Pancreas (tissue), 10 donors: ENCODE data around the gene GPC2. TPM values are rescaled to one million over a fixed set of nuclear protein-coding genes. Genes with fewer than 3 reads are reported as not detected.
"Not testable (repeated sequence)": the region's sequence is repeated elsewhere in the genome, so short reads cannot be mapped to it uniquely, and the experiment has no call there.

Experiments
- ATAC-seq, 4 donors: fragments of 200-7000 bp; cut with Tn5 transposase; one replicate each; pipeline versions ENCODE4 v1.8.0 to v1.9.1; 2020; ENCODE audit warnings: mild to moderate bottlenecking in 4 of 4, moderate library complexity in 4 of 4
- DNase-seq, 6 donors: peaks; one replicate each; pipeline ENCODE4 v3.0.0-alpha.2; 2020
- FAIRE-seq: peaks from 2 replicates; lab custom pipeline; 2012; peaks lifted over from hg19 to GRCh38; lab: Jason Lieb, UNC
- H3K27ac ChIP-seq, 4 donors: fragments of 200-600 bp; sonication (generic); 1 replicate in 3 of 4; 2 replicates in 1 of 4; pipeline versions ENCODE4 v1.5.0 to v1.8.0; 2020
- H3K27me3 ChIP-seq, 4 donors: fragments of 200-600 bp; one replicate each; pipeline ENCODE4 v1.8.0; 2021
- H3K36me3 ChIP-seq, 3 donors: fragments of 200-600 bp; sonication (generic) in 1 of 3; one replicate each; pipeline versions ENCODE4 v1.5.0 to v1.8.0; 2020 to 2021
- H3K4me1 ChIP-seq, 3 donors: fragments of 200-600 bp; one replicate each; pipeline ENCODE4 v1.8.0; 2021
- H3K4me3 ChIP-seq, 4 donors: fragments of 200-600 bp; sonication (generic) in 2 of 4; one replicate each; pipeline versions ENCODE4 v1.5.0 to v1.8.0; 2020 to 2021
- H3K9me3 ChIP-seq, 4 donors: fragments of 200-600 bp; one replicate each; pipeline ENCODE4 v1.8.0; 2021
- WGBS, 2 donors: extraction: QIAGEN DNeasy Blood & Tissue Kit; methylation state at CpG; one replicate each; pipeline ENCODE4 v1.1.7; 2013; 5-methylcytosine and 5-hydroxymethylcytosine counted together
- intact Hi-C, 3 donors: fragments of 100-400 bp; cut with DNase I; formaldehyde crosslinking; loops; one replicate each; pipeline versions ENCODE4 v1.11.1 to v1.14.2; 2022
- polyA plus RNA-seq, 2 donors: library from polyadenylated mRNA; stranded (reverse); fragments of 200-250 nt; gene quantifications; one replicate each; pipeline ENCODE4 v1.2.3, GENCODE V29; 2013
- total RNA-seq, 6 donors: library from RNA; stranded (reverse); fragmentation: NEBNext Ultra II Directional in 4 of 6; extraction: Animal tissue kit (Norgen Biotek cat#: 25700) in 4 of 6; gene quantifications; one replicate each; pipeline versions ENCODE4 v1.2.1 to v1.2.4, GENCODE V29; 2021 to 2023
- TF ChIP-seq, protein P1 (sequence below), 4 donors: fragments of 200-600 bp; sonication (generic) in 3 of 4; IDR thresholded peaks; one replicate each; pipeline versions ENCODE4 v1.5.0 to v1.8.0; 2021; ENCODE audit warnings: antibody characterized with exemption in 4 of 4
- donor health status: healthy with polysubstance abuse.
- donor health status: DM: no; HTN: no; CAD: no; lungs with moderate emphysema.
- donor health status: DM: no; HTN: no; CAD: no.
- donor health status: control.
- donor health status: control.
- donor health status: Bipolar disorder and iron deficiency.
- donor health status: DM: yes; HTN: yes; CAD: no.
- donor health status: DM: no; HTN: no; CAD: no.
- donor health status: DM: no; HTN: no; CAD: no.
- donor health status: DM: yes; HTN: yes; CAD: no.

The GPC2 gene
- total RNA-seq (1 to 10 TPM in 1 of 6 donors, under 1 TPM in 5; 0.12 to 2.5 (median 0.51) TPM), polyA plus RNA-seq (under 1 TPM; 0.59 to 0.68 TPM)

DNA sequence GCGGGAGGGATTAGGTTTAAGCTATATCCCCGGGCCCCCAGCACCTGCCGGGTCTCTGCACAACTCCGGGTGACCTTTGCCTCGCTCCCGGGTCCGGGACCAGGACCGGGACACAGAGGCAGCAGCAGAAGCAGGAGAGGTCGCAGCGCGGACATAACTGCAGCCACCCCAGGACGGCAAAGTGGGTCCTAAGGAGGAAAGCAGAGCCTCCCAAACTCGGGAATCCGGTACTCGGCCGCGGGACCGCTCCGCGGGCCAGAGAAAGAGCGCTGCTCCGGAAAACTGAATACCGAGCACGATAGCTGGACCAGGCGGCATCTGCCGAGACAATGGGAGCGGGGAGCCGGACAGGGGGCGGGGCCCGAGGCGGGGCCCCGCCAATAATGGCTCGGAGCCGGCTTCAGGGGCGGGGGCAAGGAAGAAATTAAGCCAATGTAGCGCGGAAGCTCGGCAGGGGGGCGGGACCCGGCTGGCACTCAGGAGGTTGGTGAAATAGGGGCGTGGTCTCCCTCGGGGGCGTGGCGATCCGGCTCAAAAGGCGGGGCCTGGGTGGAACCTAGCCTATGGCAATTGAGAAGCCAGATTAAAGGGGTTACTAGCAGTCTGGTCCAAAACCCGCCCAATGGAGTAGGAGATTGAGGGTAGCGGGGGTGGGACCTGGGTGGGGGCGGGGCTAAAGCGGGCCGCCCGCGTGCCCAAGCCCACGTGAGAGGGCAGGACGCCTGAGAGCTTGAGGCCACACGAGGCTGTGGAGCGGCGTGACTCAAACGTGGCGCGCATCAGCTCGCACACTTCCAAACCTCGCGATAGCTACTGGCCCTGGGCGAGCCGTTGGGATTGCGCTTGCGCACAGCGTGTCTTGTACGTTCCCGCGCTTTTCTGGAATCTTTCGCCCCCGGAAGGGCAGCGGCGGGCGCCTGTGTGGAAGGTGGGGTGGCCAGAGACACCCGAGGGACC lies at the start of gene GPC2, which contains the start of gene STAG3:
Gene GPC2 (minus strand): TSS at position 337 of the 957 bp plus-strand sequence. CDS start 182 bp downstream, at position 155.
Gene STAG3 (plus strand): TSS at position 874 of the 957 bp plus-strand sequence. CDS start 2,639 bp downstream, outside the sequence.
- Histone ChIP-seq H3K36me3 (no peaks in the 10 kb centered on the region), H3K9me3 (no peaks in the 10 kb centered on the region), H3K27ac (no peak within 1 kb of the TSS), H3K27me3 (no peaks in the 10 kb centered on the region), H3K4me1 (no peaks in the 10 kb centered on the region), H3K4me3 (peak within 1 kb of the TSS in 2 of 4 donors; percentile 19 to 59)
- no peak for FAIRE-seq
- peak; percentile 95 to 99 (median 96) for ATAC-seq
- 2 to 4% methylated on average over 77 to 78 of the region's 78 CpGs for WGBS, 2 donors
- intact Hi-C loops = no loop called here
- TF ChIP-seq, protein P1, sequence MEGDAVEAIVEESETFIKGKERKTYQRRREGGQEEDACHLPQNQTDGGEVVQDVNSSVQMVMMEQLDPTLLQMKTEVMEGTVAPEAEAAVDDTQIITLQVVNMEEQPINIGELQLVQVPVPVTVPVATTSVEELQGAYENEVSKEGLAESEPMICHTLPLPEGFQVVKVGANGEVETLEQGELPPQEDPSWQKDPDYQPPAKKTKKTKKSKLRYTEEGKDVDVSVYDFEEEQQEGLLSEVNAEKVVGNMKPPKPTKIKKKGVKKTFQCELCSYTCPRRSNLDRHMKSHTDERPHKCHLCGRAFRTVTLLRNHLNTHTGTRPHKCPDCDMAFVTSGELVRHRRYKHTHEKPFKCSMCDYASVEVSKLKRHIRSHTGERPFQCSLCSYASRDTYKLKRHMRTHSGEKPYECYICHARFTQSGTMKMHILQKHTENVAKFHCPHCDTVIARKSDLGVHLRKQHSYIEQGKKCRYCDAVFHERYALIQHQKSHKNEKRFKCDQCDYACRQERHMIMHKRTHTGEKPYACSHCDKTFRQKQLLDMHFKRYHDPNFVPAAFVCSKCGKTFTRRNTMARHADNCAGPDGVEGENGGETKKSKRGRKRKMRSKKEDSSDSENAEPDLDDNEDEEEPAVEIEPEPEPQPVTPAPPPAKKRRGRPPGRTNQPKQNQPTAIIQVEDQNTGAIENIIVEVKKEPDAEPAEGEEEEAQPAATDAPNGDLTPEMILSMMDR (IDR thresholded peaks at IDR 0.05) = no peak
- peak; percentile 91 to 97 (median 95) for DNase-seq

GRCh38 chr7:100224891-100225290 lies 47.7 kb upstream of the GPC2 start:
- ATAC-seq, DNase-seq, H3K27me3 ChIP-seq, H3K27ac ChIP-seq, H3K9me3 ChIP-seq, FAIRE-seq, intact Hi-C loops, H3K4me1 ChIP-seq, H3K4me3 ChIP-seq: not testable (repeated sequence)
- WGBS, 2 donors = 87 to 96% methylated on average over 6 of the region's 6 CpGs
- peaks cover 0 to 17% (median 4%) of the 10 kb centered on the region in 3 donors for H3K36me3 ChIP-seq

- FAIRE-seq, ATAC-seq, H3K4me3 ChIP-seq, H3K9me3 ChIP-seq, H3K4me1 ChIP-seq, intact Hi-C loops, H3K27ac ChIP-seq, H3K27me3 ChIP-seq, DNase-seq: not testable (repeated sequence)
- peaks cover 0 to 17% (median 4%) of the 10 kb centered on the region in 3 donors for H3K36me3 ChIP-seq
- WGBS, 2 donors = 91 to 92% methylated on average over 15 to 17 of the region's 17 CpGs
Measured at GRCh38 chr7:100223376-100223927, 46.3 kb upstream of the GPC2 start.

DNA sequence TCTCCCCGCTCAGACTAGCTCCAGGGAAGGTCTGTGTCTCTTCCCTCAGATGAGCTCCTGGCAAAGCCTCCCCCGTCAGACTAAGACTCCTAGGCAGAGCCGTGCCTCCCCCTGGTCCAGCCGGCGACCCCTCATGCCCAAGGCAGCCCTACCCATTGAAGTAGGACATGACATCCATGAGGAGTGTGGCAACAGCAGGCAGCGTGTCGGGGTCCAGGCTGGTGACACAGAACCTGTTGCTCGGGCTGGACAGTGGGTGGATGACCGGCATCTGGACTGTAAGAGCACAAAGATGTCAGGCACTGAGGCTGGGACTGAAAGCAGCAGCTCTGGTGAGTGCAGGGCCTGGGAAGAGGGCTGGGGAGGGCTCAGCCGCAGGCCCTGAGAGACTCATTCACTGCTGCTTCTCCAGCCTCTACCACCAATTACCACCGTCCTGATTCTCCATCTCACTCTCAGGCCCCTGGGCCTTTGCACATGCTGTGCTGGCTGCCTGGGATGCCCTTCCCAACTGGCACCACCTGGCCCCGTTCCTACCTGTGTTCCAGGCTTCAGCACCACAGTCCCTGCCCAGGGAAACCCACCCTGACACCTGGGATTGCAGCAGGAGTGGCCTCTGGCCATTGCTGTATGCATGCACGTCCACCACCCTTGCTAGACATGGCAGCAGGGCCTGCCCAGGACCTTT lies 45.4 kb upstream of the GPC2 start:
- TF ChIP-seq, protein P1 (IDR thresholded peaks at IDR 0.05) = no peak
- ATAC-seq (no peak), DNase-seq (no peak), FAIRE-seq (no peak)
- no peaks in the 10 kb centered on the region for H3K9me3 ChIP-seq
- intact Hi-C loops = no loop called here
- WGBS, 2 donors = 92 to 96% methylated on average over 13 of the region's 13 CpGs
- peaks cover 0 to 17% (median 4%) of the 10 kb centered on the region in 3 donors for H3K36me3 ChIP-seq
- no peak overlapping the region for H3K27ac ChIP-seq
- H3K27me3 ChIP-seq = no peaks in the 10 kb centered on the region
- no peaks in the 10 kb centered on the region for H3K4me1 ChIP-seq
- no peak overlapping the region for H3K4me3 ChIP-seq

DNA sequence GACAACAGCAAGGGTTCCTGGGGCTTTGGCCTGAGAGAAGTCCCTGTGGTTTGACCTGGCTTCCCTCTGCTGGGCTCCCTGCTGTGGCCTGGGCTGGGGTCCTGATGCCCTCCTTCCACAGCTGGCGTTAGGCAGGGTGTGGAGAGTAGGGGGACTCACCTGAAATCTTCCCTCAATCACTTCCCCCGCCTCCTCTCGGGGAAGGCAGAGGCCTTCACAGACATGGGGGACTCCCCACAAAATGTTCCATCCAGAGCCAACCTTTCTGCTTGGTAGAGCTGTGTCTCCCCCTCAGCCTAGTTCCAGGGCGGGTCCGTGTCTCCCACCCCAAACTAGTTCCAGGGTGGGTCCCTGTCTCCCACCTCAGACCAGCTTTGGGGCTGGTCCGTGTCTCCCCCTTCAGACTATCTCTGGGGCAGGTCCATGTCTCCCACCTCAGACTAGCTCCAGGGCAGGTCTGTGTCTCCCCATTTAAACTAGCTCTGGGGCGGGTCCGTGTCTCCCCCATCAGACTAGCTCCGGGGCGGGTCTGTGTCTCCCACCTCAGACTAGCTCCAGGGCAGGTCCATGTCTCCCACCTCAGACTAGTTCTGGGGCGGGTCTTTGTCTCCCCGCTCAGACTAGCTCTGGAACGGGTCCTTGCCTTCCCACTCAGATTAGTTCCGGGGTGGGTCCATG lies 44.7 kb upstream of the GPC2 start:
- Histone ChIP-seq H3K9me3 (no peaks in the 10 kb centered on the region), H3K27ac (no peak overlapping the region), H3K4me3 (no peak overlapping the region), H3K27me3 (no peaks in the 10 kb centered on the region), H3K4me1 (no peaks in the 10 kb centered on the region), H3K36me3 (peaks cover 0 to 17% (median 4%) of the 10 kb centered on the region in 3 donors)
- FAIRE-seq (no peak), DNase-seq (no peak), ATAC-seq (no peak)
- WGBS, 2 donors = 88 to 90% methylated on average over 14 of the region's 14 CpGs
- TF ChIP-seq, protein P1 (IDR thresholded peaks at IDR 0.05) = no peak
- intact Hi-C loops = no loop called here
